ENCODE data around the gene CCDC73.
"Not testable (repeated sequence)": the region's sequence is repeated elsewhere in the genome, so short reads cannot be mapped to it uniquely, and the experiment has no call there.

CCDC73 gene

GRCh38 chr11:32794439-32794838 is at the start of gene CCDC73:
CCDC73 (minus strand) TSS chr11:32794662; CDS start chr11:32760243, 34,419 bp downstream.
- DNase-seq (ENCODE audit: low read depth in 1 of 2, low spot score in 1 of 2) = no peak

GRCh38 chr11:32843544-32843943 is 49.1 kb upstream of the CCDC73 start:
- no peak for DNase-seq (ENCODE audit: low read depth in 1 of 2, low spot score in 1 of 2)

- DNase-seq (ENCODE audit: low read depth in 1 of 2, low spot score in 1 of 2) = no peak
These were observed 46.1 kb upstream of the CCDC73 start for GRCh38 chr11:32840587-32840986.

- DNase-seq (ENCODE audit: low read depth in 1 of 2, low spot score in 1 of 2) = no peak
These were observed 44.8 kb upstream of the CCDC73 start for GRCh38 chr11:32839308-32839707.

- no peak for DNase-seq (ENCODE audit: low read depth in 1 of 2, low spot score in 1 of 2)
These were observed 44.2 kb upstream of the CCDC73 start for GRCh38 chr11:32838505-32839274.

GRCh38 chr11:32836946-32837345 is 42.5 kb upstream of the CCDC73 start:
- no peak for DNase-seq (ENCODE audit: low read depth in 1 of 2, low spot score in 1 of 2)

GRCh38 chr11:32833921-32834320 is 39.5 kb upstream of the CCDC73 start:
- no peak for DNase-seq (ENCODE audit: low read depth in 1 of 2, low spot score in 1 of 2)

- no peak for DNase-seq (ENCODE audit: low read depth in 1 of 2, low spot score in 1 of 2)
These were observed 36.8 kb upstream of the CCDC73 start for GRCh38 chr11:32831221-32831620.

- DNase-seq (ENCODE audit: low read depth in 1 of 2, low spot score in 1 of 2) = no peak
These were observed 36.3 kb upstream of the CCDC73 start for GRCh38 chr11:32830796-32831195.

- DNase-seq (ENCODE audit: low read depth in 1 of 2, low spot score in 1 of 2) = no peak
These were observed 35.9 kb upstream of the CCDC73 start for GRCh38 chr11:32830413-32830738.

- no peak for DNase-seq (ENCODE audit: low read depth in 1 of 2, low spot score in 1 of 2)
These were observed 35.4 kb upstream of the CCDC73 start, which contains the start of gene PRRG4 for GRCh38 chr11:32829680-32830412. PRRG4 (plus strand) TSS chr11:32829927; CDS start chr11:32830530, 603 bp downstream.

- DNase-seq (ENCODE audit: low read depth in 1 of 2, low spot score in 1 of 2) = no peak
These were observed 34.8 kb upstream of the CCDC73 start for GRCh38 chr11:32829157-32829679.

- no peak for DNase-seq (ENCODE audit: low read depth in 1 of 2, low spot score in 1 of 2)
These were observed 32.8 kb upstream of the CCDC73 start for GRCh38 chr11:32827276-32827675.

- DNase-seq (ENCODE audit: low read depth in 1 of 2, low spot score in 1 of 2) = no peak
These were observed 31.7 kb upstream of the CCDC73 start for GRCh38 chr11:32826113-32826512.

GRCh38 chr11:32823617-32824016 is 29.2 kb upstream of the CCDC73 start:
- not testable (repeated sequence) for DNase-seq (ENCODE audit: low read depth in 1 of 2, low spot score in 1 of 2)

GRCh38 chr11:32821917-32822560 is 27.6 kb upstream of the CCDC73 start:
- no peak for DNase-seq (ENCODE audit: low read depth in 1 of 2, low spot score in 1 of 2)

- DNase-seq (ENCODE audit: low read depth in 1 of 2, low spot score in 1 of 2) = no peak
These were observed 27.1 kb upstream of the CCDC73 start for GRCh38 chr11:32821517-32821916.

GRCh38 chr11:32820497-32820896 is 26.0 kb upstream of the CCDC73 start:
- DNase-seq (ENCODE audit: low read depth in 1 of 2, low spot score in 1 of 2) = no peak

GRCh38 chr11:32819187-32819586 is 24.7 kb upstream of the CCDC73 start:
- DNase-seq (ENCODE audit: low read depth in 1 of 2, low spot score in 1 of 2) = no peak

- DNase-seq (ENCODE audit: low read depth in 1 of 2, low spot score in 1 of 2) = no peak
These were observed 23.4 kb upstream of the CCDC73 start for GRCh38 chr11:32817852-32818183.

- DNase-seq (ENCODE audit: low read depth in 1 of 2, low spot score in 1 of 2) = no peak
These were observed 22.9 kb upstream of the CCDC73 start for GRCh38 chr11:32817181-32817851.
